ENCODE measurements around the gene TYMP.

DNA sequence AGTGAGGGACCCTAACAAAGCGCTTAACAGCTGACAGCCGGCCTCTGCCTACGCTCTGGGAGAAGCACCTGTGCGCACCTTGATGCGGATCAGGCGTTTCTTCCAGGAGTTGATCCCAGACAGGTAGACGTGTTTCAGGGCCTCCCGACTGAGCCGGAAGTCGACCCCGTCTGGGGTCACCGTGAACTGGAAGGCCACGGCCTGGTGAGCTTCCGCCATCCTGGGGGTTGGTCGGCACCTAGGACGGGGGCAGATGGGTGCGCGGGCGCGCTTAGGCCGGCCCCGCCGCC is 47.8 kb upstream of the TYMP start:
- TF ChIP-seq CTCF (IDR thresholded peaks at IDR 0.05): no peak
- TF ChIP-seq EZH2 (IDR thresholded peaks at IDR 0.05; ENCODE audit: borderline replicate concordance, insufficient read depth, low read depth, low read length, poor library complexity, severe bottlenecking): no peak

Data from B cell (primary cell).